Measurements from ENCODE around the gene FLNB.

FLNB gene

DNA sequence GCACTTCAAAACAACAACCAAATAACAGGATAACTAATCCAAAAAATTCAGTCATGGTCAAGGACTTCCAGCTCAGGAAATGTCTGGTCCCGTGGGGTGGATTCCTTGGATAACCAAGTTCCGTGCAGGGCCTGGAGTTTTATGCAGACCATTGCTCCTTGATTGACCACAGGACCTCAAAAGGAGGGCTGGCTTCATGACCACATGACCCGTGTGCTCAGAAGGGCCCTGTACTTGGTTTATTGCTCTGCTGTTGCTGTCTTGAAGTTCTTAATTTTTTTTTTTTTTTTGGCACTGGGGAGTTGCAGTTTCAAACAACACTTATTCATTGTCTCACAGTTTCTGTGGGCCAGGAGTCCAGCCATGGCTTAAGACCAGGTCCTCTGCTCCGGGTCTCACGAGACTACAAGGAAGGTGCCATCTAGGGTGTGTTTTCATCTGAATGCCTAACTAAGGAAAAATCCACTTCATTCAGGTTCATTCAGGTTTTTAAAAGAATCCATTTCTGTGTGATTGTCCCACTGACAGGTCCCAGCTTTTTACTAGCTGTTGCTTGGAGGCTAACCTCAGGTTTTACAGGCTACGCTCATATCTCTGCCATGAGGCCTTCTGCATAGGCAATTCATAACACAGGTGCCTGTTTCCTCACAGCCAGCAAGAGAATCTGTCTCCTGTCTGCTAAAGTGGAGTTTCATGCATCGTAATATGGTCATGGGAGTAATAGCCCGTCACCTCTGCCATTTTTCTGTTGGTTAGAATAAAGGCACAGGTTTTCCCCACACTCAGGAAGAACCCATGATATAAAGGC lies 65.3 kb downstream of the FLNB start:
- TF ChIP-seq, protein P1, sequence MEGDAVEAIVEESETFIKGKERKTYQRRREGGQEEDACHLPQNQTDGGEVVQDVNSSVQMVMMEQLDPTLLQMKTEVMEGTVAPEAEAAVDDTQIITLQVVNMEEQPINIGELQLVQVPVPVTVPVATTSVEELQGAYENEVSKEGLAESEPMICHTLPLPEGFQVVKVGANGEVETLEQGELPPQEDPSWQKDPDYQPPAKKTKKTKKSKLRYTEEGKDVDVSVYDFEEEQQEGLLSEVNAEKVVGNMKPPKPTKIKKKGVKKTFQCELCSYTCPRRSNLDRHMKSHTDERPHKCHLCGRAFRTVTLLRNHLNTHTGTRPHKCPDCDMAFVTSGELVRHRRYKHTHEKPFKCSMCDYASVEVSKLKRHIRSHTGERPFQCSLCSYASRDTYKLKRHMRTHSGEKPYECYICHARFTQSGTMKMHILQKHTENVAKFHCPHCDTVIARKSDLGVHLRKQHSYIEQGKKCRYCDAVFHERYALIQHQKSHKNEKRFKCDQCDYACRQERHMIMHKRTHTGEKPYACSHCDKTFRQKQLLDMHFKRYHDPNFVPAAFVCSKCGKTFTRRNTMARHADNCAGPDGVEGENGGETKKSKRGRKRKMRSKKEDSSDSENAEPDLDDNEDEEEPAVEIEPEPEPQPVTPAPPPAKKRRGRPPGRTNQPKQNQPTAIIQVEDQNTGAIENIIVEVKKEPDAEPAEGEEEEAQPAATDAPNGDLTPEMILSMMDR (conservative IDR thresholded peaks at IDR 0.05; ENCODE audit: control insufficient read depth, insufficient read depth, low read depth, low read length) = no peak
- no peak for DNase-seq (ENCODE audit: low read depth)
- H3K4me3 ChIP-seq (ENCODE audit: control insufficient read depth, low read depth, low read length) = no peak overlapping the region

DNA sequence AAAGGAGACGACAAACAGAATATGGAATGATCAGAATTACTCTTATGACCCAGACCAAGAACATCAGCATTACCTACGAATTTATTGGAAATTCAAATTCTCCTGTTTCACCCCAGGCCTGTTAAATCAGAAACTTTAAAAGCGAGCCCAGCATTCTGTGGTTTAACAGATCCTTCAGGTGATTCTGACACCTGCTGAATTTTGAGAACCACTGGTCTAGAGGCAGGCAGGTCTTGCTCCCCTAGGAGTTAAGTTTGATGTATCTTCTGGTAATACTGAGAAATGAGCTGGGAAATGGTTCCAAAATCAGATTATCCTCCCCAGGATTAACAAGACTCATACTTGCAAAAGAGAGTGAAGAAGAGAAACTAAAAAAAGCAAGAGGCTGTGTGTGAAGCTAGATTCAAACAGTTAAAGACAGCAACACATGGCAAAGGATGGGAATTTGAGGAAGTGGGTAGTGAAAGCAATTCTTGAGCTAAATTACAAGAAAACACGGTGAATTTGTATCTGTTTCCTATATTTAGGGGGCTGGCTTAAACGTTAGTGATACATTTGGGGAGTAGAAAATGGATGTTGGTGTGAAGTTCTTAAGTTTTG lies 66.0 kb downstream of the FLNB start:
- DNase-seq (ENCODE audit: low read depth) = no peak
- no peak overlapping the region for H3K4me3 ChIP-seq (ENCODE audit: control insufficient read depth, low read depth, low read length)
- TF ChIP-seq, protein P1 (conservative IDR thresholded peaks at IDR 0.05; ENCODE audit: control insufficient read depth, insufficient read depth, low read depth, low read length) = no peak

DNA sequence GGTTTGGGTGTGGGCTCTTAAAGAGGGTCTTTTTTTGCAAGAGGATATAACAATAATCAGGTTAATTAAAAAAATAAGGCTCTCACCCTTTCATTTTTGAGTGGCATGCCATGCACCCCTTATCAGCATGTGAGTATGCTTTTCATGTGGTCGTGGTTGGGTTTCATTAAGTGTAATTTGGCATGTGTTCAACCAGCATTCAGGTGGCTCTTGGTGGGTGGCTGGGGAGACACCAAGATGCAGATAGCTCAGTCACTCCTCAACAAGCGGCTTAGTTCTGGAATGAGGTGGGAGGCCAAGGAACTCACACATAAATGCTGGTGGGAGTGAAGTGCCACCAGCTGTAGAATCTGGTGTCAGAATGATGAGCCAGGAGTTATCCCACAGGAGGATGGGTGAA lies 66.8 kb downstream of the FLNB start:
- H3K4me3 ChIP-seq (ENCODE audit: control insufficient read depth, low read depth, low read length) = no peak overlapping the region
- no peak for DNase-seq (ENCODE audit: low read depth)
- TF ChIP-seq, protein P1 (conservative IDR thresholded peaks at IDR 0.05; ENCODE audit: control insufficient read depth, insufficient read depth, low read depth, low read length) = no peak

DNA sequence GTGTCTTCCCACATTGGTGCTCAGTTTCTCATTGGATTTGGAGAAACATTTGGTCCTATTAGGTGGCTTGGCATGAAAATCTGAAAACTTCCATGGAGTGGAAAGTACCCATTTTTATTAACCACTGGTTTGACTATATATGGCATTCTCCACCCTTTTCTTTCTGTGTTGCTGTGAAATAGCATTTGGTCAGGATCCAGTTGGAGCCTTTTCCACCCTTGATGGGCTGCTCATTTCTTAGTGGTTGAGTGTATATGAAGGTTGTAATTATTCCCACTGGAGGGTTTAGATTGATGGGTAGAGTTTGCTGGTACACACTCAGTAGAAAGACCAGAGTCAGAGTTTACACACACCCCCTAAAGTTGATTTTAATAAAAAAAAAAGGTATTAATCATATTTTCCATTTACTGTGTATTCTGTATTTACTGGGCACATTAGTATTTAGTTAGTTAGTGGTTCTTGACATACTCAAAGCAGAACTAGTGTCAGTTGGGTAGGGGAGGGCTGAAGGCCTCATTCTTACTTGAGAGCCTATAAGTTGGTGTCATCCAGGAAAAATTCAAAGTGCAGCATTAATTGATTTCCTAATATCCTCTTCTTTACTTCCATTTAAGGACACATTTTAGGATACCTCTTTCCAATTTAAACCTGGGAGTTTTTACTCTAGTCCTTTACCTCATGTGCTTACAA lies 69.5 kb downstream of the FLNB start:
- TF ChIP-seq, protein P1 (conservative IDR thresholded peaks at IDR 0.05; ENCODE audit: control insufficient read depth, insufficient read depth, low read depth, low read length) = no peak
- H3K4me3 ChIP-seq (ENCODE audit: control insufficient read depth, low read depth, low read length) = no peak overlapping the region
- no peak for DNase-seq (ENCODE audit: low read depth)

DNA sequence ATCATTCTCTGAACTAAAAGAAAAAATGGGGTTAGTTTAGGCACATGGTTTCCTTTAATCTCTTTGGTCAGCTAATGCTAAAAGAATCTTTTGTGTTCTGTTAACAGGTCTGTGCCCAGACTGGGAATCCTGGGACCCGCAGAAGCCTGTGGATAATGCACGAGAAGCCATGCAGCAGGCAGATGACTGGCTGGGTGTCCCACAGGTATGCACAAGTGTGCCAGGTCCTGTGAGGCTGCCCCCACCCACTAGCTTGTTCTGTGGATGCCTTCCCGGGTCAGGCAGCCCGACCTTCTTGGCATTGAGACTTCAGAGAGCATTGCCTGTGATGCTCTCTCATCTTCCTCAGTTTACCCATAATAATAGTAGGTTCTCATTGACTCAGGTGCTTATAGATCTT lies 70.4 kb downstream of the FLNB start:
- TF ChIP-seq, protein P1 (conservative IDR thresholded peaks at IDR 0.05; ENCODE audit: control insufficient read depth, insufficient read depth, low read depth, low read length) = no peak
- no peak overlapping the region for H3K4me3 ChIP-seq (ENCODE audit: control insufficient read depth, low read depth, low read length)
- no peak for DNase-seq (ENCODE audit: low read depth)

DNA sequence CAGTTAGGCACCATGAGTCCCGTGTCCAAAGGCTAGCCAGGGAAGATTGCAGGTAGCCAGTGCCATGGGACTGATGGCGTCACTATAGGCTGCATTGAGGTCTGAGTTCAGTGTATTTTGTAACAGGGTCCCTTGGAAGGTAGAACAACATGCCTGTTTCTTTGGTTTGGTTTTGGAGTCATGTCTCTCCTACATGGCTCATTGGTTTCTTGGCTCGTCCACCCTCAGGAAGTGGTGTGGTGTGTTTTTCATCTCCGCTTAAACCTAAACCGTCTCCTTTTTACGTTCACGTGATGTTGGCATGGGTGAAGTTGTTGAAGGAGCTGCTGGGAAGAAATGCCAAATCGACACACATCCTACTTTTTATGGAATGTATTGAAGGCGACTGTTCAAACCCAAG lies 71.6 kb downstream of the FLNB start:
- no peak for DNase-seq (ENCODE audit: low read depth)

More for the DNA sequence above, 71.6 kb downstream of the FLNB start:
- TF ChIP-seq, protein P1 (conservative IDR thresholded peaks at IDR 0.05; ENCODE audit: control insufficient read depth, insufficient read depth, low read depth, low read length) = no peak
- no peak overlapping the region for H3K4me3 ChIP-seq (ENCODE audit: control insufficient read depth, low read depth, low read length)
